ENCODE data around the gene SHOC2.

The SHOC2 gene

DNA sequence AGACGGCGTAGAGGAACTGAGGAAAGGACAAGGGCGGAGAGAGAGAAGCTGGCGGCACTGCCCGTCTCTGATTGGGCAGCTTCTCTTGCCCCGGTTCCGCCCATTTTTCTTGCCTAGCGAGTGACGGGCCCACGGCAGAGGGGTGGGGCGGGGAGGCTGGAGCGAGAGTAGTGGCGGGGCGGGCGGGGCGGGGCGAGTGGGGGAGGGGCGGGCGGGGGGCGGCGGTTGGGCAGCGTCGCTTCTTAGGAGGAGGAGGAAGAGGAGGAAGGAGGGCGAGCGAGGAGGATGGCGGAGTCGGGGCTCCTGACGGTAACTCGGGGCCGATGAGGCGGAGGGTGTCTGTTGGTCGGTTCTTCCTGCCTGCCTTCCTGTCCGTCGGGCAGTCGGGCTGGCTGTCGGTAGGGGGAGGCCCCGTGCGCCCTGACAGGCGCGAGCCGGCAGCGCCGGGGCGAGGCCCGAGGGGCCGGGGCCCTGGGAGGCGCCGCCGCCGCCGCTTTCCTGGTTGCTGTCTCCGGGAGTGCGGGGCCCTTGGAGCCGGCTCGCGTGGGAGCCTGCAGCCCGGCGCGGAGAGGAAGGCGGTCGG lies at the start of gene SHOC2:
Gene SHOC2, plus strand, starts transcription at position 256 of the 583 bp plus-strand sequence. CDS start 44,755 bp downstream, outside the sequence.
- peak; percentile 34 to 42 for ATAC-seq

DNA sequence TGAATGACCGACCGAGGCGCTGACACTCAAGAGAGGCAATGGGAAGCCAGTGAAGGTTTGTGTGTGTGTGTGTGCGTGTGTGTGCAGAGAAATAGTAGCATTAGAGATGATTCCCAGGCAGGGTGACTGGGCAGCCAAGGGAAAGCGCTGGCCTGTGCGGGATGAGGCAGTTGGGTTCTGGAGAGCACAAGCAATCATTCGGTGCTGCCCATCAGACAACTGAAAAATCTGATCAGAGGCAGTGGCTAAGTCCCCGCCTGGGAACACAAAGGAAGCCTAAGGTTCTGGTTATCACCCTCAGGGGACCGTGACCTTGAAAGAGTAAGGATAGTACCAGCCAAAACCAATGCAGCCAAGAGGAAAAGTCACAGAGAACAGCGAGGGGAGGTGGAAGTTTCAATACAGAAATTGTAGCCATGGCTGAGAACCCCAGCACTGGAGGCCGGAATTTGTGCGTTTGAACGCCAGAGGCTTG lies 48.5 kb upstream of the SHOC2 start:
- no peak for ATAC-seq

DNA sequence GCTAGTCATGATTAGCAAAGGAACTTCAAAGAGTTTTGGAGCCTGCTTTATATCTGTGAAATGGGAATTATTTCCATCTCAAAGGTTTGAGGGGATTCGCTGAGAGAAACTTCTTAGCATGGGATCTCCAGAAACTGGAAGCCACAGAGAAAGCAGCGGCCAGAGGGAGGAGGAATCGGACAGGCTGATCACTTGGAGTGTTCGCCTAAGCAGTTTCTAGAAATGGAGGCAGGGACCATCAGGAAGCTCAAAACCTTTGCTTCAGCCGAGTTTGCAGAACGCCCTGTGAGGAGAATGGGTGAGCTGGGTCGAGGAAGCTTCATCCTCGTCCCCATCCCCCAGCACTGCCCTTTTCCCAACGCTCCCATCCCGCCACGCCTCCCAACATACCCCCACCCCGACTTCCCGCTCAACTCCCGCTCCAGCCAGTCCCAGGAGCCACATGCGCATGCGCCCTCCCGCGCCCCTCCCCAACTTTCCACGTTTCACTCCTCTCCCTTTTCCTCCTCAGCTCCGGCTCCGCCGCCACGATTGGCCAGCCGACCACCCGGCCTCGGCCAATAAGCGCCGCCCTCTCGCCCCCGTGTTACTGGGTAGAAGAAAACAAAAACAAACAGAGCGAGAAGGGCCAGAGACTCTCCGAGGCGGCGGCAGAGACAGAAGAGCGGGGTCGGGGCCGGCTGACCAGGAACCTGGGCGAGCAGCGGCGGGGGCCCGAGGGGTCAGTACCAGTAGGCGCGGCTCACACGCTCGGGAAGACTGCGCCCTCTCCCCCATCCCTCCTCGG lies 47.9 kb upstream of the SHOC2 start, which contains the start of gene PDCD4:
Gene PDCD4, plus strand, starts transcription at position 631 of the 787 bp plus-strand sequence. CDS start 4,100 bp downstream, outside the sequence.
- peak; percentile 86 to 88 for ATAC-seq

DNA sequence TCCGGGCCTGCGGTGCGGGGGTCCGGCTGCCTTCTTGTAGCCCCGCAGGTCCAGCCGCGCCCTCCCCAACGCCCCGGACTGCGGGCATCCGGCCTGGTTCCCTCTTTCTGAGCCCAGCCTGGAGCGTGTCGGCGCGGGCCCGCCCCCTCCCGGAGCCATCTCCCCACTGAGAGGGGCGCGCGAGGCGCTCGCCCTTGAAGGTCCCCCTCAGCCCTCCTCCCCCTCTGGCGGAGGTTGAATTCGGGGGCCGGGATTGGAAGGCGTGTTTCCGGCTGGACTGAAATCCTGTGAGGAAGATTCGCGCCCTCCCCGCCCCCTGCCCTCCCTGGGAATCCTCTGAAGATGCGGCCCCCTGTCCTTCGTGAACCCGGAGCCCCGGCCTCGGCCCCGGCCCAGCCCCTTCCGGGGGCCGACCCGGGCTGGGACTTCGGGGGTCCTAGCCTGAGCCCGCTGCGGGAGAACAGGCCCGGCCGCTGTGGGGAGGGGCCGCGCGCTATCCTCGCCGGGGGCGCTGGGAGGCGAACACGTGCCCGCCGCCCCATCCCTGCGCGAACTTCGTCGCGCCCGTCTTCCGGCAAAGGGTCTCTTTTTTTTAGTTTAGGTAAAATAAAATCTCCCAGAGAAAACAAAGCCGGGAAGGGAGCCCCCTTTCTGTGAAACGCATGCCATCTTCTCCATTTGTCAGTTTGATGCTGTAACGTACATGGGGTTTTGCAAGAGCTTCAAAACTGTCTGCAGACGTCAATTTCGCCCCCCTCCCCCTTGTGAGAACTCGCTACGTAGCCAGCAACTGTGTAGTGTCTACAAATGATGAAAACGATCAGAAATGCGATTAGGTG lies 47.0 kb upstream of the SHOC2 start:
- ATAC-seq = peak; percentile 71 to 75

GRCh38 chr10:110872984-110873923 lies 46.1 kb upstream of the SHOC2 start:
- ATAC-seq = no peak

DNA sequence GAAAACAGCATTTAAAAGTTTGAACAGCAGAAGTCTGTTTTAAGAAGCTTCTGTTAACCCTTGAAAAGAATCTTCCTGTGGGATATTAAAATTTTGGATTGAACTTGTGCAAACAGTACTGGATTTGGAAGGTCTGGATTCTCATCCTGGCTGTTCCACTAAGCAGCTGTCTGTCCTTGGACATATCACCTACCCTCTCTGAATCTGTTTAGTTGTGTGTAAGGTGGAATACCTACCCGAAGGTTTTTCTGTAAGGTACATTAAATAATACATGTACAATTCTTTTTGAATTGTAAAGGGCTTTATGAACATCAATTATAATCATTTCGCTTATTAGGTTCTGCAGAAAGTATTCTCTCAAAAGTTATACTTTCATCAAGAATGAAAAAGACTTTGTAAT lies 45.5 kb upstream of the SHOC2 start:
- no peak for ATAC-seq

DNA sequence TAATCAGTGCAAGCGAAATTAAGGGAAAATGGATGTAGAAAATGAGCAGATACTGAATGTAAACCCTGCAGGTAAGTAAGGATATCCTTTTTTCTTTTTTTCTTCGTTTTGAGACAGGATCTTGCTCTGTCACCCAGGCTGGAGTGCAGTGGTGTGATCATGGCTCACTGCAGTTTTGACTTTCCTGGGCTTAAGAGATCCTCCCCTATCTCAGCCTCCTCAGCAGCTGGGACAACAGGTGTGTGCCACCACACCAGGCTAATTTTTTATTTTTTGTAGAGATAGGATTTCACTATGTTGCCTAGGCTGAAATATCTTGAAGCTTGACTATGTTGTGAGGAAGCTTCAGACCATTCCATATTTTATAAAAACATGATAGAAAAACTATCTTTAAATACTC lies 43.4 kb upstream of the SHOC2 start:
- ATAC-seq = no peak

DNA sequence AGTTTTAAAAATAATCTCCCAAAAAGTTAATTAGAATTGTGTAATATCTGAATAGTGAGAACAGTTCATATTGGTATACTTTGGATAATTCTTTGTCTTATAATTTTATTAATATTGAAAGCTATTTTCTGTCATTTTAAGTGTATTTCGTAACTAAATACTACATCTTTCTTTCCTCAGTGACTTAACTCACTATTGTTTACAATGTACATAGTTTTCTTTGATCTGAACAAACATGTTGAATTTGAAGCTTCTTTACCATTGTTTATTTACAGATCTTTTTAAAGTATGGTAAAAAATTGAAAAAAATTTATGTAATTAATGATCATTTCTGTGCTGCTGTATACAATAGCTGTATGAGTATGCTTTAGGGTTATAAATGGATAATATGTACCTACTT lies 42.6 kb upstream of the SHOC2 start:
- ATAC-seq = no peak

DNA sequence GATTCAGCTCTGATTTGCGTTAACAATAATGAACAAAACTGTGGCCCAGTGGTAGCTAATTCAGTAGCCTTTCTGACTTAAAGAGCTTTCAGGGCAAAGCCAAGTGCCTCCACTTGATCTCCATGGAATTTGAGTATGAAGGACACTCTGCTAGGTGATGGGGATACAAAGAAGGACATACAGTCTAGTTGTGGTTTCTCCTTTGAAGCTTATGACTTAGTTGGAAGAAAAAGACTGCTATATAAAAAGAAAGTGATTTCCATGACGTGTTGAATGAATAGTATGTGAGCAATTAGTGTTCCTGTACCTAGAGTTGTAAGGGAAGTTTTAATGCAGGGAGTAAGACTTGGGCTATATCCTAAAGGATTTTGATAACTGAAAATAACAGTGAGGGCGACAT lies 39.4 kb upstream of the SHOC2 start:
- peak; percentile 31 to 33 for ATAC-seq

GRCh38 chr10:110881247-110881646 lies 38.2 kb upstream of the SHOC2 start:
- no peak for ATAC-seq

DNA sequence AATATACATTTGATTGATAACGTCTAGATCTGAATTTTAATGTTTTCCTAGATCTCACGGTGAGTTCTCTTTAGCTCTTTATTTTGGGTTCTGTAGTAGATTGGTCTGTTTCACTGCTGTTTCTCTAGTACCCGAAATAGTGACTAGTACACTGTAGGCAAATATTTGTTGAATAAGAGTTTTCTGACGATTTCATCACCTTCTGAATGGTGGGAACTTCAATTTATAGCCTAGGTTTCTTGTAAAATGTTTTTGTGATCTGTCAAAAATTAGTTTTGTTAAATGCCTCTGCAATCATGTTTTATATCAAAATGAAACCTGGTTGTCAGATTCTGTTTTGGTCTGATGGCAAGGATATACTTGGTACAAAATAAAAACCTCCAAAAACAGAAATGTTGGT lies 37.5 kb upstream of the SHOC2 start:
- ATAC-seq = no peak

- ATAC-seq = peak; percentile 36 to 50
These were observed 35.5 kb upstream of the SHOC2 start for GRCh38 chr10:110883924-110884323.

DNA sequence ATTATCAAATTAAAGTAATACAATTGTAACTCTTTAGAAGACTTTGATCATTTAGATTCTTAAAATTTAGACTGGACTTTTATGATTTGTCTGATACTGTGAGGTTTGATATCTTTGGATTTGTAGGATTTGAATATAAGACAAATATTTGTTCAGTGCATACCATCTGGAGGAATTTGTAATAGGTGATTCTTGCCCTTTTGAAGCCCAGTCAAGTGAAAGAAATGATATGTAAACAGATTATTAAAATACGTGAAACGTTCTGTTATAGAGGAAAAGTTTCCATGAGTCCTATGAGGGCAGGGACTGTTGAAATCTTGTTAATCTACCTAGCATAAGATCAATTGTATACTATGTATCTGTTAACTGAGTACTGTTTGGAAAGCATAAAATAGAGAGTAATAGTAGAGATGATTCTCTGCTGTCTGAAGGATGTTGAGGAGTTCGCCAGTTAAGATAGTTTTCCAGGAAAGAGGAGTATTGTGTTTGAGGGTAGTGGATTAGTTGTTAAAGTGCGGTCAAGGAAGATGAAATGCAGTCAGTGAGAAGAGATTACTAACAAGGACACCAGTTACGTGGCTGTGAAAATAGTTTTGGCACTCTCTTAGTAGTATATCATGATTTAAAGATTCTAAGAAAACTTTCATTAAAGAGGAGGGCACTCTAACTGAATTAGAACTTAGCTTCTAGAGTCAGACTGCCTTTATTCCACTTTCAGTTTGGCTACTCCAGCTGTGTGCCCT lies 33.3 kb upstream of the SHOC2 start:
- peak; percentile 30 to 35 for ATAC-seq

DNA sequence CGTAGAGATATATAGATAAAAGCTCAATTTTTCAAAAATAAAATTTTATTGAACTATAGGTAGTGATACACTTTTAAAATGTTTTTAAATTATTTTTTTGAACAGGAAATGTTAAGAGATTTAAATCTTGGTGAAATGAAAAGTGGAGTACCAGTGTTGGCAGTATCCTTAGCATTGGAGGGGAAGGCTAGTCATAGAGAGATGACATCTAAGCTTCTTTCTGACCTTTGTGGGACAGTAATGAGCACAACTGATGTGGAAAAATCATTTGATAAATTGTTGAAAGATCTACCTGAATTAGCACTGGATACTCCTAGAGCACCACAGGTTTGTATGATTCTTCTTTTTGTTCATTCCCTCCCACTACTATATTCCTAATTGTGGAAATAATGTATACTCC lies 31.8 kb upstream of the SHOC2 start:
- no peak for ATAC-seq

- ATAC-seq = no peak
These were observed 26.7 kb upstream of the SHOC2 start for GRCh38 chr10:110892602-110893288.

DNA sequence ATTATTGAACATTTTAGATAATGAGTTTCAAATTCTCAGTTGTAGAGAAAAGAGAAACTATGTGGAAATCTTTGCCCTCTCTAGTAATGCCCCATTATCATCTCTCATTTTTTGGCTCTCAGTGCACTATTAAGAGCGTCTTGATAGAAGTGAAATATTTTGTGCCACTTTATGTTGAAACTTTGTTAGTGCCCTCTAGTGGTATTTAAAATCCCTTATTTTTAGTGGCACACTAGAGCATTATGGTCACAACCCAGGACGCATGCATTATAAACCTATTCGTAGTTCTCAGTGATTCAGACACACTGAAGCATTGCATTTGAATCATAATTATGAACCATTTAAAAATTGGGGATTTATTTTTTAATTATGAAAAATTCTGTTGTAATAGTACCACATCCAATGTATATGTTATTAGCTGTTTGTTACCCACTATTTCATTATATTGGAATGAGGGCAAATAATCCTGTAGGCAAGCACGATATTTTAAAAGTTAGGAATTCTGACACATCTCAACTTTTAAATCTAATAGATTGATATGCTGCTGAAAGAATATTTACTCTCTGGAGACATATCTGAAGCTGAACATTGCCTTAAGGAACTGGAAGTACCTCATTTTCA lies 25.7 kb upstream of the SHOC2 start:
- peak; percentile 84 to 91 for ATAC-seq

GRCh38 chr10:110897184-110897583 lies 22.2 kb upstream of the SHOC2 start:
- no peak for ATAC-seq

DNA sequence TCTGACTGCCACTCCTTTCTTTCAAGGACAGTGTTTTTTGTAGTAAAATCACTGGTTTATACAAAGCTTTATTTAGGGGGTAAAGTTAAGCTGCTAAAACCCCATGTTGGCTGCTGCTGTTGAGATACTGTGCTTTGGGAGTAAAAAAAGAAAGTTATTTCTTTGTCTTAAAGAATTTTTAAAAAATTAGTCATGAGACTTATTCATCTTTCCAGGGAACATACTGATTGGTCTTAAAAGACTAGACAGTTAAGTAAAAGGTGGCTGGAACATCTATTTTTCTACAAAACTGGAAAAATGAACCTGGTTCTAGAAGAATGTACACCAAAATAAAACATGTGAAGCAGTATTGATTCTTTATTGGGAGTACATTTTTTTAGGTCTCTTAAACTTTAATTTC lies 21.0 kb upstream of the SHOC2 start:
- no peak for ATAC-seq

- ATAC-seq = no peak
These were observed 18.4 kb upstream of the SHOC2 start for GRCh38 chr10:110900983-110901382.

Data from activated CD4-positive, CD25-positive, alpha-beta regulatory T cell treated with anti-CD3 and anti-CD28 coated beads, Interleukin-2, amount 50 U/mL, for 24 hours (primary cell).